ENCODE results near the gene FRAT1. TPM values are rescaled to one million over a fixed set of nuclear protein-coding genes. Genes with fewer than 3 reads are reported as not detected.

The FRAT1 gene
- total and polyA plus RNA-seq, 2 of the 8 experiments (the other 6 are each of a cell fraction or from before 2014, with no cell fraction given) = 1.9 to 5.2 TPM

DNA sequence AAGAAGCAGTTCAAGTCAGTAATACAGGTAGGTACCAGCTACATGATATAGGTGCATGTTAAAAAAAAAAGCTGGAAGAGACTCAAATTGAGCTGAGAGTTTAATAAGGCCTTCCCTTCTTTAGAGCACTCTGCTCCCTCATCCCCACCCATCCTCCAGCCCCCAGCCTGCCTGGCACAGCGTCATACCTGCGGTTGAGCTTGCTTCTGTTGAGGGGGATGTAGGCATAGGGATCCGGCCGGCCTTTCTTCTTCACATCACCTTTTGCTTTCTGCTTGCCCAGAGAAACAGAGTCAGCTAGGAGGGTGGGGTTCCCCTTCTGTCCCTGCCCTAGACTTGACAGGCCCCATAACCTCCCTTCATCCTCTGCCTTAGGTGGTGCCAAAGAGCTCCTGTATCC, 39.3 kb downstream of the FRAT1 start:
- Histone ChIP-seq H3K18ac (ENCODE audit: extremely low read depth, low read length) (no peak overlapping the region), H3K36me3 (ENCODE audit: control insufficient read depth in 2 of 4, insufficient read depth in 4 of 4, low read length in 3 of 4) (peaks cover 5 to 29% (median 26%) of the 10 kb centered on the region in 4 experiments; a peak in 7 of 8 replicates), H2BK5ac (ENCODE audit: low read depth, low read length) (no peak overlapping the region), H4K91ac (replicated peaks; ENCODE audit: insufficient read length, low read length) (no peak overlapping the region), H3K9me3 (ENCODE audit: insufficient read depth in 2 of 2, low read depth in 1 of 2, low read length in 1 of 2) (no peaks in the 10 kb centered on the region), H2BK120ac (replicated peaks; ENCODE audit: low read depth, low read length) (no peak overlapping the region), H2BK12ac (ENCODE audit: low read depth, low read length) (no peak overlapping the region), H3K79me2 (ENCODE audit: control insufficient read depth in 1 of 2, insufficient read depth in 2 of 2, low read length in 2 of 2) (no peaks in the 10 kb centered on the region), H3K56ac (replicated peaks; ENCODE audit: insufficient read length, low read depth, low read length) (no peak overlapping the region), H4K5ac (ENCODE audit: insufficient read length, low read depth, low read length) (no peak overlapping the region), H2AFZ (ENCODE audit: low read length) (no peak overlapping the region), H3K27me3 (replicated peaks in 1 of 4; ENCODE audit: control insufficient read depth in 3 of 4, extremely low read depth in 1 of 4, insufficient read depth in 3 of 4, low read length in 3 of 4) (no peaks in the 10 kb centered on the region), H3K23ac (ENCODE audit: insufficient read length) (no peak overlapping the region), H3K14ac (ENCODE audit: insufficient read length) (no peak overlapping the region), H3K23me2 (ENCODE audit: low read depth, low read length) (no peaks in the 10 kb centered on the region), H2BK15ac (ENCODE audit: low read length) (no peak overlapping the region), H3K27ac (ENCODE audit: low read depth, low read length) (no peak overlapping the region), H3K4me3 (ENCODE audit: extremely low read depth in 1 of 4, insufficient read depth in 2 of 4, low read depth in 3 of 4, low read length in 4 of 4) (no peak overlapping the region), H4K8ac (ENCODE audit: extremely low read depth, insufficient read depth, low read length) (no peak overlapping the region), H3K4me1 (replicated peaks in 1 of 4; ENCODE audit: control insufficient read depth in 3 of 4, insufficient read depth in 4 of 4, low read length in 3 of 4) (peaks cover 0 to 3% (median 1%) of the 10 kb centered on the region in 4 experiments; a peak in 3 of 7 replicates), H3K79me1 (ENCODE audit: low read depth, low read length) (no peaks in the 10 kb centered on the region), H2AK5ac (ENCODE audit: low read depth, low read length) (no peak overlapping the region), H3K4ac (replicated peaks; ENCODE audit: insufficient read length, low read depth, low read length) (no peak overlapping the region), H3K4me2 (ENCODE audit: insufficient read depth in 1 of 2, low read depth in 2 of 2, low read length in 2 of 2) (no peak overlapping the region), H4K20me1 (replicated peaks in 1 of 2; ENCODE audit: control insufficient read depth in 1 of 2, insufficient read depth in 2 of 2, low read length in 2 of 2) (peaks cover 0 to 4% of the 10 kb centered on the region in 2 experiments), H2BK20ac (ENCODE audit: low read length) (no peak overlapping the region), H3K9ac (replicated peaks in 1 of 4; ENCODE audit: extremely low read depth in 1 of 4, low read depth in 3 of 4, low read length in 3 of 4) (no peak overlapping the region)
- no peak for DNase-seq (ENCODE audit: low read depth in 1 of 2, low spot score in 2 of 2)
- POLR2A ChIA-PET (ENCODE audit: partially characterized antibody) = interaction anchor here (1.4 to 2.1 kb wide), 2 partner anchors 13 to 26 kb away, joined by 4 to 6 read pairs; no protein-coding TSS in a partner anchor
- FAIRE-seq = no peak
- no peak for TF ChIP-seq CBX5 (IDR thresholded peaks at IDR 0.05; ENCODE audit: low read depth, low read length)
- 84% methylated on average over 4 of the region's 4 CpGs; no CpG with 5 or more reads in 1 of the 2 experiments for WGBS, 2 experiments (ENCODE audit: extremely low coverage in 1 of 2, insufficient coverage in 1 of 2, insufficient read length in 1 of 2, insufficient replicate concordance in 2 of 2, low coverage in 1 of 2, low lambda C conversion rate in 2 of 2, missing lambda C conversion rate in 1 of 2)
- CTCF ChIA-PET (ENCODE audit: partially characterized antibody) = interaction anchor here (0.7 to 7.2 kb wide), 9 partner anchors 9 to 148 kb away, joined by 4 to 45 read pairs (median 6); partner anchors contain the start of gene RRP12

Data from H1 (cell line).